ENCODE results near the gene ZSCAN32.
A peak's percentile ranks its signal among the peaks of the same experiment; 100 is the strongest.

ZSCAN32 gene

DNA sequence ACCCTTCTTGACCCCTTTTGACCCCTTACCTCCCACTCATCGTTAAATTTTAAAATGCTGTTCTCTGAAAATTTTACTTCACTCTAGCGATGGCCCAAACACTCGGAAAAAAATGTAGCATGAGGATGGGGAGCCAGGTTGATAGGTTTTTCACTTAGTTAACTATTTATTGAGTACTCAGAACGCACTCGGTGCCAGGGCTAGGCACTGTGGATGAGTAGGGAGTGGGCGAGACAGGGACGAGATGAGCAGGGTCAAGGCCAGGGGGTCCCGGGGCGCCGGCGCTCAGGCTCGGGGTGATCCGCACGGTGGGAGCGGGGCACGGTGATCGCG, 392 bp downstream of the ZSCAN32 start:
- Histone ChIP-seq H3K4me3 (ENCODE audit: low read depth in 1 of 2, low read length in 2 of 2) (peak overlapping the region; percentile 99 to 100), H3K27me3 (ENCODE audit: insufficient read depth, low read length, poor library complexity) (no peaks in the 10 kb centered on the region), H4K20me1 (ENCODE audit: insufficient read depth, low read length) (peaks cover 5% of the 10 kb centered on the region; the same call in 1 of the 2 replicates), H3K9me3 (ENCODE audit: insufficient read depth, low read length, severe bottlenecking) (peaks cover 6% of the 10 kb centered on the region), H3K4me1 (ENCODE audit: insufficient read depth, low read length) (peaks cover 55% of the 10 kb centered on the region), H3K79me2 (ENCODE audit: insufficient read depth, low read length) (peaks cover 86% of the 10 kb centered on the region), H3K36me3 (ENCODE audit: insufficient read depth, low read length) (peaks cover 62% of the 10 kb centered on the region), H3K27ac (ENCODE audit: low read length) (peak overlapping the region; percentile 81), H3K9ac (ENCODE audit: low read depth, low read length) (peak overlapping the region; percentile 87), H3K4me2 (ENCODE audit: insufficient read depth, low read length) (peak overlapping the region; percentile 83), H2AFZ (ENCODE audit: low read depth, low read length) (peak overlapping the region; percentile 88)
- TF ChIP-seq, protein P1, sequence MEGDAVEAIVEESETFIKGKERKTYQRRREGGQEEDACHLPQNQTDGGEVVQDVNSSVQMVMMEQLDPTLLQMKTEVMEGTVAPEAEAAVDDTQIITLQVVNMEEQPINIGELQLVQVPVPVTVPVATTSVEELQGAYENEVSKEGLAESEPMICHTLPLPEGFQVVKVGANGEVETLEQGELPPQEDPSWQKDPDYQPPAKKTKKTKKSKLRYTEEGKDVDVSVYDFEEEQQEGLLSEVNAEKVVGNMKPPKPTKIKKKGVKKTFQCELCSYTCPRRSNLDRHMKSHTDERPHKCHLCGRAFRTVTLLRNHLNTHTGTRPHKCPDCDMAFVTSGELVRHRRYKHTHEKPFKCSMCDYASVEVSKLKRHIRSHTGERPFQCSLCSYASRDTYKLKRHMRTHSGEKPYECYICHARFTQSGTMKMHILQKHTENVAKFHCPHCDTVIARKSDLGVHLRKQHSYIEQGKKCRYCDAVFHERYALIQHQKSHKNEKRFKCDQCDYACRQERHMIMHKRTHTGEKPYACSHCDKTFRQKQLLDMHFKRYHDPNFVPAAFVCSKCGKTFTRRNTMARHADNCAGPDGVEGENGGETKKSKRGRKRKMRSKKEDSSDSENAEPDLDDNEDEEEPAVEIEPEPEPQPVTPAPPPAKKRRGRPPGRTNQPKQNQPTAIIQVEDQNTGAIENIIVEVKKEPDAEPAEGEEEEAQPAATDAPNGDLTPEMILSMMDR (IDR thresholded peaks at IDR 0.05; ENCODE audit: borderline replicate concordance, extremely low read depth, low read length, poor library complexity, severe bottlenecking), result no peak
- TF ChIP-seq EZH2 (IDR thresholded peaks at IDR 0.05; ENCODE audit: borderline replicate concordance, low read depth, low read length, severe bottlenecking), result no peak
- DNase-seq (no peak), ATAC-seq (ENCODE audit: insufficient read depth, low read depth) (no peak; the same call in 2 of the 3 replicates)

DNA sequence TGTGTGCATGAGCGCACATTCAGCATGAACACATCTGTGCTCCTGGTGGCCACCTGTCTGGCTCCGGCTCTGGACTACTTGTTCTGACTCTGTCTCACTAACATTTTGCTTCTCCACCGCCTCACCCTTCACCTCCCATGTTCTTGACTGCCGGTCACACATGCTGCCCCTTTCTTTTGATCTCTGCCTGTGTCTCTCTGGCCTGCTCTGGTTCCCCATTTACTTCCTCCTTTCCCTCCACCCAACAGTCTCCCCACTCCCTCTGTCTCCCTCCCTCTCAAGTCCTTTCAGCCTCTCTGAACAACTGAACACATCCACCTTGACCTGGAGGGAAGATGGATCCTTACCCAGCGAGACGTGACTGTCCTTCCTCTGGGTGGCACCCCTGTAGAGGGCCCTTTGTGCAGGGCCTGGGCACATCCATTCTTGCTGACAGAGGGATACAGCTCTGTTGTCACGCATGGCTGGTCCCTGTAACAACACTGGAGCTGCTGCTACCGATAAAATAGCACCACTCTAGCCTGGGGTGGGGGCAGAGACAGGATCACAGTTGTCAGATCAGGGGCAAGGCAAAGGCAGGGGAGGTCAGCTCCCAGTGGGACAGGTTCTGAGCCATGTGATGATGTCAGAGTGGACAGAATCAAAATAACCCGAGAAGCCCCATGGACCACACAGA, 11.0 kb downstream of the ZSCAN32 start:
- TF ChIP-seq, protein P1 (IDR thresholded peaks at IDR 0.05; ENCODE audit: borderline replicate concordance, extremely low read depth, low read length, poor library complexity, severe bottlenecking), result no peak
- TF ChIP-seq EZH2 (IDR thresholded peaks at IDR 0.05; ENCODE audit: borderline replicate concordance, low read depth, low read length, severe bottlenecking), result no peak
- Histone ChIP-seq H3K4me2 (ENCODE audit: insufficient read depth, low read length) (no peak overlapping the region), H3K9me3 (ENCODE audit: insufficient read depth, low read length, severe bottlenecking) (peaks cover 14% of the 10 kb centered on the region), H4K20me1 (ENCODE audit: insufficient read depth, low read length) (0 out of 2 replicates have a peak, but pooled peaks cover 5% of the 10 kb centered on the region), H3K79me2 (ENCODE audit: insufficient read depth, low read length) (peaks cover 22% of the 10 kb centered on the region; the same call in 1 of the 2 replicates), H3K4me3 (ENCODE audit: low read depth in 1 of 2, low read length in 2 of 2) (no peak overlapping the region), H3K27me3 (ENCODE audit: insufficient read depth, low read length, poor library complexity) (no peaks in the 10 kb centered on the region), H3K27ac (ENCODE audit: low read length) (no peak overlapping the region), H3K4me1 (ENCODE audit: insufficient read depth, low read length) (no peaks in the 10 kb centered on the region), H3K9ac (ENCODE audit: low read depth, low read length) (no peak overlapping the region), H3K36me3 (ENCODE audit: insufficient read depth, low read length) (peaks cover 80% of the 10 kb centered on the region), H2AFZ (ENCODE audit: low read depth, low read length) (no peak overlapping the region)
- no peak for DNase-seq
- no peak for ATAC-seq (ENCODE audit: insufficient read depth, low read depth)

DNA sequence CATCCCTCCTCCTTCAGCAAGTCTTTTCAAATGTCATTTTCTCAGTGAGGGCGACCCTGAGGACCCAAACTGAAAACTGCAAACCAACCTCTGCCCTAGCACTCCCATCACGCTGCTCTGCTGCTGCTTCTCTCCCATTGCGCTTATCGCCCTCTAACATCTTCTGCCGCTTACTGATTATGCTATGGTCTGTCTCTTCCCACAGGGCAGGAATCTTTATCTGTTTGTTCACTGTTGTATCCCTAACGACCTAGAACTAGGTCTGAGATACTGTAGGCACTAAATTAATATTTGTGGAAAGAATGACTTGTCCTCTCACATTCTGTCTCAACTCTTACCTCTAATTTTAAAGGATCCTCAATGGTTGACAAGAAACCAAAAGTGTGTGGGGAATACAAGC, 12.5 kb downstream of the ZSCAN32 start:
- H3K79me2 ChIP-seq (ENCODE audit: insufficient read depth, low read length), result peaks cover 10% of the 10 kb centered on the region; the same call in 1 of the 2 replicates
- TF ChIP-seq, protein P1 (IDR thresholded peaks at IDR 0.05; ENCODE audit: borderline replicate concordance, extremely low read depth, low read length, poor library complexity, severe bottlenecking), result no peak
- TF ChIP-seq EZH2 (IDR thresholded peaks at IDR 0.05; ENCODE audit: borderline replicate concordance, low read depth, low read length, severe bottlenecking), result no peak
- H3K9ac ChIP-seq (ENCODE audit: low read depth, low read length), result no peak overlapping the region
- H4K20me1 ChIP-seq (ENCODE audit: insufficient read depth, low read length), result 0 out of 2 replicates have a peak, but pooled peaks cover 3% of the 10 kb centered on the region
- no peaks in the 10 kb centered on the region for H3K27me3 ChIP-seq (ENCODE audit: insufficient read depth, low read length, poor library complexity)
- H3K36me3 ChIP-seq (ENCODE audit: insufficient read depth, low read length), result peaks cover 80% of the 10 kb centered on the region
- H2AFZ ChIP-seq (ENCODE audit: low read depth, low read length), result no peak overlapping the region
- H3K9me3 ChIP-seq (ENCODE audit: insufficient read depth, low read length, severe bottlenecking), result peaks cover 28% of the 10 kb centered on the region
- no peaks in the 10 kb centered on the region for H3K4me1 ChIP-seq (ENCODE audit: insufficient read depth, low read length)
- no peak overlapping the region for H3K27ac ChIP-seq (ENCODE audit: low read length)
- DNase-seq (no peak), ATAC-seq (ENCODE audit: insufficient read depth, low read depth) (no peak)
- H3K4me3 ChIP-seq (ENCODE audit: low read depth in 1 of 2, low read length in 2 of 2), result no peak overlapping the region
- H3K4me2 ChIP-seq (ENCODE audit: insufficient read depth, low read length), result no peak overlapping the region
